ENCODE data around the gene ASXL3.

ASXL3 gene

GRCh38 chr18:33682436-33682835 lies 104.4 kb downstream of the ASXL3 start:
- TF ChIP-seq CSRNP3 (CRISPR knock-in tag; IDR thresholded peaks at IDR 0.05) (no peak), OSR1 (CRISPR knock-in tag; IDR thresholded peaks at IDR 0.05) (no peak)
- TF ChIP-seq, protein P1, sequence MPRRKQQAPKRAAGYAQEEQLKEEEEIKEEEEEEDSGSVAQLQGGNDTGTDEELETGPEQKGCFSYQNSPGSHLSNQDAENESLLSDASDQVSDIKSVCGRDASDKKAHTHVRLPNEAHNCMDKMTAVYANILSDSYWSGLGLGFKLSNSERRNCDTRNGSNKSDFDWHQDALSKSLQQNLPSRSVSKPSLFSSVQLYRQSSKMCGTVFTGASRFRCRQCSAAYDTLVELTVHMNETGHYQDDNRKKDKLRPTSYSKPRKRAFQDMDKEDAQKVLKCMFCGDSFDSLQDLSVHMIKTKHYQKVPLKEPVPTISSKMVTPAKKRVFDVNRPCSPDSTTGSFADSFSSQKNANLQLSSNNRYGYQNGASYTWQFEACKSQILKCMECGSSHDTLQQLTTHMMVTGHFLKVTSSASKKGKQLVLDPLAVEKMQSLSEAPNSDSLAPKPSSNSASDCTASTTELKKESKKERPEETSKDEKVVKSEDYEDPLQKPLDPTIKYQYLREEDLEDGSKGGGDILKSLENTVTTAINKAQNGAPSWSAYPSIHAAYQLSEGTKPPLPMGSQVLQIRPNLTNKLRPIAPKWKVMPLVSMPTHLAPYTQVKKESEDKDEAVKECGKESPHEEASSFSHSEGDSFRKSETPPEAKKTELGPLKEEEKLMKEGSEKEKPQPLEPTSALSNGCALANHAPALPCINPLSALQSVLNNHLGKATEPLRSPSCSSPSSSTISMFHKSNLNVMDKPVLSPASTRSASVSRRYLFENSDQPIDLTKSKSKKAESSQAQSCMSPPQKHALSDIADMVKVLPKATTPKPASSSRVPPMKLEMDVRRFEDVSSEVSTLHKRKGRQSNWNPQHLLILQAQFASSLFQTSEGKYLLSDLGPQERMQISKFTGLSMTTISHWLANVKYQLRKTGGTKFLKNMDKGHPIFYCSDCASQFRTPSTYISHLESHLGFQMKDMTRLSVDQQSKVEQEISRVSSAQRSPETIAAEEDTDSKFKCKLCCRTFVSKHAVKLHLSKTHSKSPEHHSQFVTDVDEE (CRISPR knock-in tag; IDR thresholded peaks at IDR 0.05) = no peak
- ATAC-seq = no peak

- TF ChIP-seq ZNF70 (CRISPR knock-in tag; IDR thresholded peaks at IDR 0.05) = no peak
- TF ChIP-seq ZFP30 (CRISPR knock-in tag; IDR thresholded peaks at IDR 0.05) = no peak
- no peak for TF ChIP-seq TOX (CRISPR knock-in tag; IDR thresholded peaks at IDR 0.05; ENCODE audit: borderline replicate concordance)
- TF ChIP-seq, protein P1 (CRISPR knock-in tag; IDR thresholded peaks at IDR 0.05) = no peak
- TF ChIP-seq PPARA (CRISPR knock-in tag; IDR thresholded peaks at IDR 0.05; ENCODE audit: borderline replicate concordance) = no peak
Measured at GRCh38 chr18:33694593-33694992, 116.6 kb downstream of the ASXL3 start.

GRCh38 chr18:33696332-33697162 lies 118.5 kb downstream of the ASXL3 start:
- no peak for ATAC-seq
- no peak for TF ChIP-seq ZNF565 (CRISPR knock-in tag; conservative IDR thresholded peaks at IDR 0.05; ENCODE audit: low read depth)
- no peak for TF ChIP-seq ARNTL (CRISPR knock-in tag; IDR thresholded peaks at IDR 0.05; ENCODE audit: borderline replicate concordance, low read depth)
- TF ChIP-seq ZNF70 (CRISPR knock-in tag; IDR thresholded peaks at IDR 0.05) = no peak
- no peak for TF ChIP-seq ZFP3 (CRISPR knock-in tag; IDR thresholded peaks at IDR 0.05)
- TF ChIP-seq ZNF8 (CRISPR knock-in tag; IDR thresholded peaks at IDR 0.05) = no peak
- TF ChIP-seq TCF4 (CRISPR knock-in tag; IDR thresholded peaks at IDR 0.05; ENCODE audit: borderline replicate concordance) = no peak
- TF ChIP-seq SNAI2 (CRISPR knock-in tag; IDR thresholded peaks at IDR 0.05) = no peak
- TF ChIP-seq CSDC2 (CRISPR knock-in tag; IDR thresholded peaks at IDR 0.05) = no peak
- TF ChIP-seq RARB (CRISPR knock-in tag; IDR thresholded peaks at IDR 0.05) = no peak
- no peak for TF ChIP-seq BACH2 (CRISPR knock-in tag; IDR thresholded peaks at IDR 0.05; ENCODE audit: borderline replicate concordance)
- no peak for TF ChIP-seq PPARA (CRISPR knock-in tag; IDR thresholded peaks at IDR 0.05; ENCODE audit: borderline replicate concordance)
- no peak for TF ChIP-seq ZC3H10 (CRISPR knock-in tag; IDR thresholded peaks at IDR 0.05)
- TF ChIP-seq OSR1 (CRISPR knock-in tag; IDR thresholded peaks at IDR 0.05) = no peak
- TF ChIP-seq ZFP30 (CRISPR knock-in tag; IDR thresholded peaks at IDR 0.05) = no peak

More at GRCh38 chr18:33694593-33694992, 116.6 kb downstream of the ASXL3 start:
- ATAC-seq = no peak

- ATAC-seq = no peak
Measured at GRCh38 chr18:33697498-33697897, 119.5 kb downstream of the ASXL3 start.

More at GRCh38 chr18:33697498-33697897, 119.5 kb downstream of the ASXL3 start:
- TF ChIP-seq CSRNP3 (CRISPR knock-in tag; IDR thresholded peaks at IDR 0.05) = no peak
